Measurements from ENCODE around the gene MRPS27.

MRPS27 gene

DNA sequence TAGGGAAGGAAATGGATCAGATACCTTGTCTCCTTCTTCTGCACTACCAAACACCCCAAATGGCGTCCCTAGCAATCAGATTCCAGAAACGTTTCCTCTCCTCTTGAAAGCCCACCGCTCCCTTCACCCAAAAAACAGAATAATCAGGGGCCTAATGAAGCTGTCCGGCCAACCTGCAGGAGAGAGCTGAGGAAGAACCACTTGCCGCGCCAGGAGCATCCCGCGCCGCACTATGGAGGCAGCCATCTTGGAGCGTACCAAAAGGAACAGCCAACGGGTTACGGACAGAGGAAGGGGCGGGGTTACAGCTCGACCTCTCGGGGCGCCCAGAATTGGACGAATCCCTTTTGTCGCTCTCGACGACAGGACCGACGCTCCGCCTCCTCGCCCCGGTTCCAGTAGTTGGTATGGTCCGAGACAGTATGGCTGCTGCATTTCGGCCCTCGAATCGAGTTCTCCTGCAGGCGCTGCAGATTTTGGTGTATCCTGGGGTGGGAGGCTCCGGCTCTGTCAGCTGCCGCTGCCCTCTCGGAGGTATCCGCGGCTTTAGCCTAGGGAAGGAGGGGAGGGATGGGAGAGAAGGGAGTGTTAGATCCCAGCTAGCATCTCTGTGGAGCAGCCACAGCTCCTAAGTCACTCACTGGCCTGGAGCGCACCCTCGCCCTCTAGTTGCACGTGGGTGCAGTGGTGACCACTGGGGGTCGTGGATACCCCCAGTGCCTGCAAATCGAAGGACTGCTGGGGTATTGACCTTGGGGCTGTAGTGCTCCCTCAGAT lies at the start of gene MRPS27, which contains the start of gene PTCD2:
TSS of gene MRPS27 (minus strand) at position 265 of the 777 bp plus-strand sequence. CDS start at position 246, 19 bp downstream.
TSS of gene PTCD2 (plus strand) at position 398 of the 777 bp plus-strand sequence. CDS start at position 408, 10 bp downstream.
- DNase-seq: peak; percentile 96

GRCh38 chr5:72369711-72370110 lies 49.7 kb upstream of the MRPS27 start:
- DNase-seq: no peak

GRCh38 chr5:72369301-72369700 lies 49.3 kb upstream of the MRPS27 start:
- DNase-seq: no peak

DNA sequence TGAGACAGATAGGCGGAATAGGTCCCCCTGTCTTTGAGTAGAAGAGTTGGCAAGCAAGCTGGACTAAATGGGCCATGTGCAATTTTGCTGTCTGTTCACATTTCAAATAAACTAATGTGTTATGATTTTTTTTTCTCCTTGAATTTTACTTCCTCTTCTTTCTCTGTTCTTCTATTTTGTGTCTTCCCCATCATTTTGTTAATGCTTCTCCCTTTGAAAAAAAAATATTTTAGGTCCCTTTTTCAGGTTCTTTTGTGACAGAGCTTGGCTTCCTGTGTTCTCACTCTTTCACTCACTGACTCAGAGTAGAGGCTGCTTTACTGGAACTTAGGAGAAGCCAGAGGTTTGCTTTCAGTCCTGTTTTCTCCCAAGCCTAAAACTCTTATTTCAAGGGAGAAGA lies 48.2 kb upstream of the MRPS27 start:
- no peak for DNase-seq

- DNase-seq: peak; percentile 75
These were observed 46.4 kb upstream of the MRPS27 start for GRCh38 chr5:72366324-72366976.

DNA sequence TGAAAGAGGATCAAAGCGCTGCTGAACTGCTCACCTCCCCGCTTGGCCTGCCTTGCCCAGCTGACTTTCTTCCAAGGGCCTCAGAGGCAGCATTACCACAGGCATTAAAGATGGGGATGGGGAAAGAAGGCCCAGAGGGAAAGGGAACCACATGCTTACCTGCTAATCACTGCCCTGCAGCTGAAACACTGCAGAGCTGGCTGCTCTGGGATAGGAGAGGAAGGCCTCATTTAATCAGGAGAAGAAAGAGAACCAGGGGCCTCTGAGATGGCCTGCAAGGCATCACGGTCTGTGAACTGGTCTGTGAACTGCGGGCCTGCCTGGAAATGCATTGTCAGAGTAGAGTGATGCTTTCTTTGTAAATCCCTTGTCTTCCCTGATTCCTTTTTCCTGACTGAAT lies 44.9 kb upstream of the MRPS27 start:
- no peak for DNase-seq

- no peak for DNase-seq
These were observed 44.1 kb upstream of the MRPS27 start for GRCh38 chr5:72364171-72364570.

DNA sequence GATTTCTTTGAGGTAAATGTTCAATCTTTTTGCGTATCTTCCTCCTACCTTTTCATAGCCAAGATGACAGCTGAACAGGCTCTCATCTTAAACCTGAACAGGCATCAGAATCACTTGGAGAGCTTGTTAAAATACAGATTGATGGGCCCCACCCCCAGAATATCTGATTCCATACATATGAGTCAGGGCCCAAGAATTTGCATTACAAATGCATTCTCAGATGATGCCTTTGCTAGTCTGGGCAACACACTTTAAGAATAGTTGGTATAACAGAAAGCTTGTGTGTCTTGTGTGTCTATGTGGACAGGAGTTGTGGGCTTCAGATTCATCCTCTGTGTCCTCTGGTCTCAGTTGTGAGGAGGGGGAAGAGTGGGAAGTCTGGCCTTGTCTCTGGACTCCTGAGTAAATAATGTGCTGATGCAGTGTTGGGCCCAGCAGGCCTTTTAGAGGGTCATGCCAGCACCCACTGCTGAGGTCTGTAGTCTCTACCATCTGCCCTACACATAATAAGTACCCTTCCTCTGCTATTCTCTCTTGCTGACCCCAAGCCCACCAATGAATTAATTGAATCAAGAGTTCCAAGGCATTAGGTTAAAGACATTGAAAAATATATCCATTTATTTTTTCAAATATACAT lies 43.2 kb upstream of the MRPS27 start:
- no peak for DNase-seq

DNA sequence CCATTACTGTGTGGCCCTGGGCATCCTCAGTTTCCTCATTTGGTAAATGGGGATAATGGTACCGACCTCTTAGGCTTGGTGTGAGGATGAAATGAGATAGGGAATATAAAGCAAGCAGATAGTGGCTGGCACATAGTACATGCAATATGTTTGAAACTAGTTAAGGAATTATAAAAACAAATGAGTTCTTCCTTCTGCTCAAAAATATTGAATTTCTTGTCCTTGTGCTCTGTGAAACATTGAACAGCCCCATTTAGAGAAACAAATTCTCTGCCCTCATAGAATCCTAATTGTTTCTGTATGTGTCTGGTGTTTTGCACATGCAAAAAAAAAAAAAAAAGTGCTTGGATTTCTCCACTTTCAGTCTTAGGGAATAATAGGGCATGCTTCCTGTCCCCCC lies 39.8 kb upstream of the MRPS27 start:
- no peak for DNase-seq

DNA sequence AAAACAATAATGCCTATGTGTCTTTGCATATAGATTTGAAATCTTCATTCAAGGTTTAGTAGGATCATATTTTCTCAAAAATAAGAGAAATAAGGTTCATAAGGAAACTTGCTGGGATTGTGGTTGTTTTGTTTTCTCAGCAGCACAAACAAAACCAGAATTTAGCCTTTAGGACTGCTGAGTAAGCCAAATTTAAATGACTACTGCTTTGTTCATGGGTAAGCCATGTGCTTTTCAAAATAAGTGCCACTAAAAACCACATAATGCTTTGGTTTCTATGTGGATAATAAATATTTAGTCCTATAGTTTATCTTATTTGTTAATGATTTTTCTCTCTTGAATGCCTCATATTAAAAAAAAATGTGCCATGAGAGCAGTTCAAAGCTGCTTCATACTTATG lies 38.9 kb upstream of the MRPS27 start:
- DNase-seq: no peak

DNA sequence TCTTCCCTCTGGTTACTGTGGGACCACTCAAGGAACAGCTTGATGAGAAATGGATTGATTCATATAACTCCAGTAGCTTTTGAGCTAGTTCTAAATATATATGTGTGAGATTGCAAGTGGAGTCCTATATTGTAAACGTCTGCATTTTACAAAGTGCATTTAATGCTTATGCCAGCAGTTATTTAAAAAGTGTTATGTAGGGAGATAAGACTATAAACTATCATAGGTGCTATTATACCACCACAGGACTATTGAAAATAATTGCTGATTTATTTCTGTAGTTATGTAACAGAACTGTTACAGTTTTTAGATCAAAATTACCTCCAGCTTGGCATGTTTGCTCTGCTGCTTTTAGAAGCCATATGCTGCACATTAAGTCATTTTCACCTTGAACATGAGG lies 36.3 kb upstream of the MRPS27 start:
- no peak for DNase-seq

DNA sequence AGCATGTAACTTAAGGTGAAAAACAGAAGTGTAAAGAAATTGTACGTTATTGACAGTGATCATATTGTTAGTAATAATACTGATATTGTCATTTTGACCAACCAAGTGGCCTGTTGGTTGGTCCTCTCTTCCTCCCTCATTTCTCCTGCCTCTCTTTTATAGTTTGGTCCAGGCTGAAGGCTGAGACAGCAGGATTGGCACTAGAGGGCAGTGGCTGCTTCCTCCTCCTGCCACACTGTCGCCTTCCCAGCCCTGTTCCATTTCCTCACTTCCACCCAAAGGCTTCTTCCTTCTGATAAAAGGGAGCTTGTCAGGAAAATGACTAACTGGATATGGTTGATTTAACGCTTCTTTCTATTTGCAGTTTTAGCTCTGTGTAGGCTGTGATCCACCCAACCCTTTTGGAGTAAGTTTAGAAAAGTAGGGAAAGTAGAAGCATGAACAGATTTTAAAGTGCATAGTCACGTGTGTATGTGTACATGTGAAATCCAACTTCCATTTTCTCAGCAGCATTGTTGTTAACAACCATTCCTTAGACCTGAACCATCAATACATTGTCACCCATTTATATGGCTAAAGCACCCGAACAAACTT lies 35.8 kb upstream of the MRPS27 start:
- peak; percentile 73 for DNase-seq

DNA sequence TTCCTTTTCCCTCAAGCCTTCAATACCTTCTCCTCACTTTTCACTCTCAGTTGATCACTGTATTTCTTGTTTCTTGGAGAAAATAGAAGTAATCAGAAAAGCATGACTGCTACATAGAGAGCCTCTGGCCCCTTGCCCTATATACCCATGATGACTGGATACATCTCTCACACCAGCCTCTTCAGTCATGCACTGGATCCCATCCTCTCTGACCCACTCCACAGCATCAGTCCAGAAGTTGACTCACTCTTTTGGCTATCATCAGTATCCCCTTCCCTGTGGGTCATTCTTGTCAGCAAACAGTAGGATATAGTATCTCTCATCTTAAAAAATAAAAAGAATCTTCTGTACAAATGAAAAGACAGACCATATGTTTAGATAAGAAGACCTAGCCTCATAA lies 33.0 kb upstream of the MRPS27 start:
- no peak for DNase-seq

DNA sequence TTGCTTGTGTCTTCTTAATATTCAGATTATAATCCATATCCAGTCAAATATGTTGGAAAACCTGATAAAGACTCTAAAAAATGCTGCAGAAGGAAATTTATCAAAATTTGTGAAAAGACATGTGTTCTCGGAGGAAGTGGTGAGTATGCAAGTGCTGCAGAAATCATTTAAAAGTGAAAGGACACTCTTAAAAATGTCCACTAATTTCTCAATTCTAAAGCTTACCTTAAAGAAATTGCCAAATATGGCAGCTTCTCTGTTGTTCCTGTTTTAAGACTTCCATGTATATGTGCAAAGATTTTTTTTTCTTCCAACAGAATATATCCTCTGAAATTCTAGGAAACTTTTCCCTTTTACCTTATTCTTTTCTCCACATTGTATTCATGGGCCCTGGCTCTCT lies 32.6 kb upstream of the MRPS27 start:
- DNase-seq: no peak

DNA sequence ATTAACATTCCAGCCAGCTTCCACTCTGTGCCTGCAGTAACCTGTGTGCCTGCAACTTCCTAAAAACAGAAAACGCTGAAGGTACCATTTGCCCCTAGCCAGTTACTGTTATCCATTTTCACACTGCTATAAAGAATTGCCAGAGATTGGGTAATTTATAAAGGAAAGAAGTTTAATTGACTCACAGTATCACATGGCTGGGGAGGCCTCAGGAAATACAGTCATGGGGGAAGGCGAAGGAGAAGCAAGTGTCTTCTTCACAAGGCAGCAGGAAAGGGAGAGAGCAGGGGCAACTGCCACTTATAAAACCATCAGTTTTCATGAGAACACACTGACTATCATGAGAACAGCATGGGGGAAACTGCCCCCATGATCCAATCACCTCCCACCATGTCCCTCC lies 31.3 kb upstream of the MRPS27 start:
- no peak for DNase-seq

DNA sequence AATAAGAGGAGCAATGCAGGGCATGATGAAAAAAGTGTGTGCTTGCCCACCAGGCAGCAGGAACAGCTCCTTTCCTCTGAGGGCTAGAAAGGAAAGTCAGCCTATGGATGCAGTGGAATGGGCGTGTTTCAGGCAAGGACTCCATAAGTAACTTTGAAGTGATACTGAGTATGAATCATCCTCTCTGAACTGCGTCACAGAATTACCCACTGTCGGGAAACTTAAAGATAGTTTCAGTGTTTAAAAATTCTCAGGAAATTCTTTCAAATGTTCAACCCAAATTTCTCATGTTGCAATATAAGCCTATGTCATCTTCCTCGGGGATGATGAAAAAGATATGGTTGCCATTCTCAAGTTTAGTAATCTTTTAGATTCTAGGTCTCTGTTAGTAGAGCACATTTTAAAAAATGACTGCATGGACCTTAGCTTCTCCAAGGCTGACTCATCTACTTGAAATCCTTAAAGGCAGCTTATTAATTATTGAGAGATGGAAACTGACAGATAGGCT lies 27.8 kb upstream of the MRPS27 start:
- no peak for DNase-seq

GRCh38 chr5:72346398-72346797 lies 26.4 kb upstream of the MRPS27 start:
- DNase-seq: no peak

DNA sequence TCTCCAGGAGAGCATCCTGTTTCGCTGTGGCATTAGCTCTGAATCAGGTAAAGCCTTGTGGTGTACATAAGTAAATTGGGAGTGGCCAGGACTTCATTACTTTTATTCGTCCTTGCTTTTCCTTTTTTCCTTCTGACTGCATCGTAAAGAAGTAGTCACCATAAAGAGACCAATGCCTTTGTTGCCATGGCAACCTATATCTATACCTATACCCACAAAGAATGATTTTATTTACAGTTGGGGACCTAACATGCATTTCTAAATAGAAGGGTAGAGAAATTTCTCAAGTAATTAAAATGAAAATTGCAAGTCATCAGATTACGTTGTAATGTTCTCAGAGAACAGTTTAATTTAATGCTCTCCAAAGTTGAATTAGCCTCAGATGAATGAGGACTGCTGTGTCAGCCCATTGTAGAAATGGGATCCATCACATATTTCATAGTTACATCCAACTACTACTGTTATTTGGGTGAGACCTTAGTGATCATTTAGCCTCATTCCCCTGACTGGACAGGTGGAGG lies 18.7 kb upstream of the MRPS27 start:
- DNase-seq: no peak

- no peak for DNase-seq
These were observed 17.1 kb upstream of the MRPS27 start for GRCh38 chr5:72337159-72337558.

- no peak for DNase-seq
These were observed 10.7 kb upstream of the MRPS27 start for GRCh38 chr5:72330712-72331111.

- peak; percentile 77 for DNase-seq
These were observed 8.1 kb upstream of the MRPS27 start for GRCh38 chr5:72328172-72328571.

DNA sequence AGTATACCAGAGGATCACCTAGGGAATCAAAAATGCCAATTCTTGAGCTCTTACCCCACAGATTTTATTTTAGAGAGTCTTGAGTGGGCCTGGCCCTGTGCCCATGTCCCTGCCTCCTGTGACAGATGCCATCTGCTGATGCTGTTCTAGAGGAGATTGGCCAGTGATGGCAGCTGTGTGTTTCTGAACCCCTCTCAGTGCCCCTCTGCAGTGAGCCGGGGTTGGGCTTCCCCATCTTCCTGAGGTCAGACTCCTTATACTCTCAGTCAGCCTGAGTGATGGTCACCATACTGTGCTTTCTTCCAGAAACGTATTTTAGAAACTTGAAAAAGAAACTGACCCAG lies 6.2 kb upstream of the MRPS27 start:
- no peak for DNase-seq

All from midbrain (tissue), 1 donor.